HuH-7.5 (cell line): ENCODE results near the gene PPP3CA.
"Not testable (repeated sequence)": the region's sequence is repeated elsewhere in the genome, so short reads cannot be mapped to it uniquely, and the experiment has no call there.

Source experiments
- DNase-seq: peaks from one replicate; pipeline ENCODE4 v3.0.0; 2011; ENCODE audit warnings: low spot score

The PPP3CA gene

DNA sequence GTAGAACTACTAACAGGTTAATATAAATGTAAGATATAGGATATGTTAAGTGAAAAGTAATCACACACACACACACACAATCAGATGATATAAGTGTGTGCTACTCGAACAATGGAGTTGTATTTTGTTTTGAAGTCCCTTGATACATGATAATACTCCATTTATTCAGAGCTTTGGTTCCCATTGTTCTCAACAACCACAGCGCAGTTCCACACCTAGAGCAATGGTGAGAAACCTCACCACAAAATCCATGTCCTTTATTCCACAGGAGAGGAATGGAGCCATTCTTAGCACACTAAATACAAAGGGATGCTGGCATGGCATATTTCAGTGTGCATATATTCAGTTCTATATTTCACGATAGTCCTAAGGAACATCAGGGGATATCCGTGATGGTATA is 139.2 kb downstream of the PPP3CA start:
- DNase-seq, result no peak

DNA sequence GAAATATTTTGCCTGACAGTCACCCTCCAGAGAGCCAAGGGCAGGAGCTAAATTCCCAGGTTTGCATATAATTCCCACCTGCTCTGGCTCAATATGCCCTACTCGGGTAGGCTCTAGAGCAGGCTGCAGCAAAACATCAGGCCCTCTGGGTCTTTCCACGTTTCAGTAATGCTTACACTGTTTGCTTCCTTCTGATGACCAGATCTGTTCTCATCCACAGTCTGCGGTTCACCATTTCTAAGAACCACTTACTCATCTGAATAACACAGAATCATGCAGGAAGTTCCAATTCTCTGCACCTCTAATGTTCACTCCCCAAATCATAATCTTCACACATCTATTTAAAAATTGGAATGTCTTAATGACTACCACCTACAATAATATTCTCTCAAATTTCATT is 141.4 kb downstream of the PPP3CA start:
- DNase-seq, result no peak

DNA sequence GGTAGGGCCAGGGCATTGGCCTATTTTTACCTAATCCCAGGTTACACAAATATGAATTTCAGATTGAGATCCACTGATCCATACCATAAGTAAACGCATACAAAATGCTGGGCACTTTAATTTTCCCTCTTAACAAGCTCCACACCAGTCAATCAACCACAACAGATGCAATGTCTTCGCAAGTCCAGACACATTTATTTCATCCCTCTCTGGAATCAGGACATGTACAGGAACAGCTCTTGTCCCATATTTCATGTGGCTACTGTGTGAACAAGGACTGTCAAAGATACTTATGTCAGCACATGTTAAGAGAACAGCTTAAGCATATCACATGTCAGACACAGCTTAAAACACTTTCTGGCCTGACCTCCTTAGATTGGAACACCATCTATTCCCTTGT is 145.9 kb downstream of the PPP3CA start:
- no peak for DNase-seq

DNA sequence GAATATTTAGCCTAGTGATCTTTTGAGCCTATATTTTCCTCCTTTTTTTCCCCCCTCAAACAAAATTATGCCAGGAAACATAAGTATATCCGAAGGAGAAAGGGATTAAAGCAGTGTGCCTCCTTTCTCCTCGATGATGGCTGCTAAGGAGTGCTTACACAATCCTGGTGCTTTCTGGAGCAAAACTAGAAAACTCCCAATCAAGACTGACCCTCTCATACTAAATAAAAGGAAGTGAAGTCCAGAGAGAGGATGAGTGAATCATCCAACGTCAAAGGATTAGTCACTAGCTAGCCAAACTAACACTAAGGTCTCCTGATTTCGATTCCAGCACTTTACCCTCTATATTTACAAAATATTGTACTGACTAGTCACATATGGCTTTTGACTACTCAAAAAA is 146.8 kb downstream of the PPP3CA start:
- DNase-seq, result no peak

DNA sequence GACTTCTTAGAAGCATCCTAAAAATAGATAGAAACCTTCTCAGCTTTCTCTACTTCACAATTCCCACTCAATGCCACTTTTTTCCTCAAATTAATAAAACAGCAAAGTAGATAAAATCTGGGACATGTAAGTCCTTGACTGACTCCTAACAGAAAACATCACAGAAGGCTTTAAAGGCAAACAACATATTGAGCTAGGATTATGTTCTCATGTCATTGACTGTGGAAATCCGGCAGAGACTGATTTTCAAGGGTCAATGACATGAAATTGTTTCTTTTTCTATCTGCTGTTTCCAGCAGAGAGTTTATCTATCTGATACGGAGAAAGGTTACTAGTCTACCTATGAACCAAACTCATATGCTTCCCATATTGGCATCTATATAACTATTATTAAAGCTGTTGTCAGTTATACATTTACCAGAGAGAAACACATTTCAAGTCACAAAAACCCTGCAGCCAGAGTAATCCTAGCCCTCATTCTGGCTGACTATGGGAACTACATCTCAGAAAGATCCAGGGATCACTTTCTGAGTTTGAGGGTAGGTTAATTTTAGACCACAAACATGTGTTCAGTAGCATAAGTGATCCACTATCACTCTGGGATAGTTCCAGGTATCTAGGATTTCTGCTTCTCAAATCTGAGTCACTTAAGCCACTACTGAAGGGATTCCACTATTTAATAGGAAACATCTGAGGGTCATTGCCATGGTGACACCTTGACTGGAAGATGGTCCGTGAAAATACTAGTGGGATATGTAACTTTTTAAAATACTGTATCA is 147.6 kb downstream of the PPP3CA start:
- DNase-seq, result no peak

DNA sequence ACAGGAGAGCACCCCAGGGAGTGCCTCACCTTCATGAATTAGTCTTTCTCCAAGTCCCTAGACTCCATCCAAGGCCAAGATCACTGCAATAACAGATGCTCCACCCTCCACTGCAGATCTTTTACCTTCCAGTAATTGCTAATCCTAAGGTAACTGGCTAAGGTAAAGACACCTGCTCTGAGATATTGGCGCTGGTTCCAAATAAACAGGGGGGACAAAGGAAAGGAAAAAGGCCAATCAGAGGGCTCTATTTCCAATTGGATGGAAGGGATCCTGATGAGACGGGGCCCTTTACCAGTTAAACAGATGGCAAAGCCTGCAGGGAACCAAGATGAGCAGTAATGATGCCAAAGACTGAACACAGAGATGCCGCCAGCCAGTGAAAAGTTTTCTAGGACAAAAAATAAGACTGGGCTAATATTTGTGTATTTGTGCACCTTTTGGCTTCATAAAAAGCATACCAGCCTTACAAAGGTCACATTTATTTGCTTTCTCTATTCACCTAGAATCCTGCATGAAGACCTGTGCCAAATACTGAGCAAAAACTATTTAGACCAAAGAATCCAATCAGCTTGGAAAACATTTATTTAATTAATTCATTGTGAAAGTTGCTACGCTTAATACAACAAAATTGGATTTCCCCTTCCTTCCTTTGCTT is 148.5 kb downstream of the PPP3CA start:
- no peak for DNase-seq

DNA sequence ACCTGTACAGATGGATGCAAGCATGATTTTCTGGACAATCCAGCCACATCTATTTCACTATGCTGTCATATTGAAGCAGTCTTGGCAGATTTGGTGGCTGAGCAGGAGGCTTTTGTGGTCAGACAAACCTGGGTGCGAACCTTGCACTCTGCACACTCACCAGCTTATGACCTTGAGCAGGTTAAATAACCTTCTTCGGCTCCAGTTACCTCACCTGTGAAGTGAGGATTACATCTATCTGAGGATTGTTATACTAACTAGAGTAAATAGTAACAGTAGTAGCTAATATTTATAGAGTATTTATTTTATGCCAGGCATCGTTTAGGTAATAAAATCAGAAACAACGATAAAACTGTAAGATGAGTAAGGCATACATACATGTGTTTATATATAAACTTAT is 150.0 kb downstream of the PPP3CA start:
- no peak for DNase-seq

DNA sequence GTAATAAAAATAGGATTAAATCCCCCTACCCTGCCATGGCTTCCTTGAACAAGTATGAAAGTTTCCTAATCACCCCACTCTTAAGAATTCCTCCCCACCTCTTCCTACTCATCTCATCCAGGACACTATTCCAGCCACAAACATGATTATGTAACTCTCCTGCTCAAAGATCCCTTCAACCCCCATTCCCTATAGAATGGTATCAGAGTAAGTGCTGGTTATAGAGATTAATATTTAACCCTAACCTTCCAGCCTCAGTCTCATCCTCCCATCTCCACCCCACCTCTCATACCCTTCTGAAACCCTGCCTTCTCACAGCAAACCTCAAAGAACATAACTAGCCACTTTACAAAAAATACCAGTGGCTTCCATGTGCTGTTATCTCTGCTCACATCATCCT is 155.1 kb downstream of the PPP3CA start:
- no peak for DNase-seq

DNA sequence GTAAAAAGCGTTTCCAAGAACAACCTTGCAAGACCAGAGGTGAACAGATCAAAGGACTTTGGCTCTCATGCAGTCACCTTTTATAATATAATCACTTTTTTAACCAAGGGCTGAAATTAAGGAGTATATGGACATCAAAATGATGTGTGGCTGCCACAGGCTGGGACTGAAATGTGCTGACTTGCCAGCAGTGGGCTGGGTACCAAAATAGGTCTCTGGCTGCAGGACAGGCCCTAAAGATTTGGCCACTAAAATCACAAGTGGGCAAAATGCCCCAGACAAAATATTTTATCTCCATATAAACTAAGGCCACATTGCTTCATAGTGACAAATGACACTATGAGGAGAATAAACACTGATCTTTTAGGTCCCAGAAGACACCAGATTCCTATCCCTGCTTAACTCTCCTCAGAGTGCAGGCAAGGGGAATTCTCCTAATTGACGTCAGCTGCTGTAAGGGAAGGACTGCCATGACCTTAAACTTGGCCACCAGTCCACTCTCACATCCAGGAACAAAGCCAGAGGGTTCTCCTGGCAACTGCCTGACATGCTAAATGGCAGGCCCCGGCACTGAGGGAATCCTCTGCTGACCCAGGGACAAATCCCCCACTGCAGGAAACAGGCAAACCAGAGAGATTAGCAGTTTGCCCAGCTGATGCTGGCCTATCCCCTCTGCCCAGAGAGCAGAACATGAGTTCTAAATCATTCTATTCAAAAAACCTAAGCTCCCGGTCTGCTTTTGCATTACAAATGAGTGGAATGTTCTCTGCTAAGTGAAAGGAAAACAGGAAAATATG is 155.8 kb downstream of the PPP3CA start:
- DNase-seq, result no peak

DNA sequence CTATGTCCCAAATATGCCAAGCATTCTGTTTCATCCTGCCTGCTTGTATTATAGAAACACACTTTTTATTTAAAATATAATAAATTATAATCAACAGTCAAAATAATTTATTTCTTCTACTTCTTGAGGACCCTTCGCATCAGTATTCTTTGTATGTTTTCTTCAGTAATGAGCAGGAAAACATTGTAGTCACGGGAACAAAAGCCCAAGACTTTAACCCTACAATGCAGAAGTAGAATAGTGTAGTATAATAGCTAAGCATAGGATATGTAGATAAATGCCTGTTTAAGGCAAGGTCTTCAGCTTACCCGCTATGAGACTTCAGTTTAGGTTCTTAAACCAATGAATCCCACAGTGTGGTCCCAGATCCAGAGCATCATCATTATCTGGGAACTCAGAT is 156.6 kb downstream of the PPP3CA start:
- no peak for DNase-seq

DNA sequence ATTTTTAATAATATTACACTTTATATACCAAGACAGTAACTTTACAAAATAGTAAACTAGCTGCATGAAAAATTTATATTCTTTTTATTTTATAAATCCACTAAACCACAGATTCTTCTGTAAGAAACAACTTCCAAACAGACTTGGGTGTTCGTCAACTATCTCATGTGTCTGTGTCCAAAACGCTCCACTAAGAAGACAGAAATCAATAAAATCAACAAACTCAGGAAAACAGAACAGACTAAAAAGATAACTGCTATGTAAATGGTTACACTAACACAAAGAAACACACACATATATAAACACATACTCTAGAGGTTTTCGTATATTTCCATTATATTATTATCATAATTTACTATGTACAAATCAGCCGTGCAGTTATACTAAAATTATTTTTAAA is 158.4 kb downstream of the PPP3CA start:
- DNase-seq, result no peak

DNA sequence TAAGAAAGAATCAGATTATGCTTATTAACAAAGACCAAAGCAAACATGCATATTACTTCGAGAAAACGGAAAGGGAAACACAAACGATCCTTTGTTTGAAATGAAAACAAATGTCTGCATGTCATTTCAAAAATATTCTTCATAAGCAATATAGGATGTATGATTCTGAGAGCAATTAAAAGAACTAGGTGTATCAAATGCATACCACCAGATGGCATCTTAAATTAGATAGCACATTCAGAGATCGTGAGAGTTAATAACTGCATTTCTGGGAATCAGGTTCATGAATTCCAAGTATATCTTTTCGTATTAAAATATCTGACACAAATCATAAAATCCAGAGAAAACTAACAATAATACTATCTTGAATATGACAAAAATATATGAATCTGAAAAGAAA is 159.5 kb downstream of the PPP3CA start:
- DNase-seq, result no peak

DNA sequence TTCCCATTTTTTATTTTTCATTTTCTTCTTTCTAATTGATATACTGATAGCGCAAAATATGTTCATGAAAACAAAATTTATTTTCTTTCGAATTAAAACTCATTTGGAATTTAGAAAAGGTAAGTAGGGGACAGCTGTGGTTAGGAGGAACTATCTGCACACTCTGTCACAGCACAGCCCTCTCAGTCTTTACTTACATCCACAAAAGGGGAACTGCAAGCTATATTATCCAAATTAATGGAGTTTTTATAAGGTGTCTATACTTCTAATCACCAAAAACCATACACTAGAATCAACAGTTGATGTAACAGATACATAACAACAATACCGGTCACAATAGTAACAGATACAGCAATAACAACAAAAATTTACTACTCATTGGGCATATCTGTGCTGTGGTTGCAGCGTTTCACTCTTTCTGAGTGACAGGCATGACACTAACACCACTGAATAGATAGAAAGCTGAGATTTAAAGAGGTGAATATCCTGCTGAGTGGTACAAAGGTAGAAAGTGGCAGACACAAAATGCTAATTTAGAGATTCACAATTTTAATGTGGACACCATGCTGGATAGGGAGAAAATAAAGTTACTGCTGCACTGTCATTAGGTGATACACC is 160.7 kb downstream of the PPP3CA start:
- no peak for DNase-seq

DNA sequence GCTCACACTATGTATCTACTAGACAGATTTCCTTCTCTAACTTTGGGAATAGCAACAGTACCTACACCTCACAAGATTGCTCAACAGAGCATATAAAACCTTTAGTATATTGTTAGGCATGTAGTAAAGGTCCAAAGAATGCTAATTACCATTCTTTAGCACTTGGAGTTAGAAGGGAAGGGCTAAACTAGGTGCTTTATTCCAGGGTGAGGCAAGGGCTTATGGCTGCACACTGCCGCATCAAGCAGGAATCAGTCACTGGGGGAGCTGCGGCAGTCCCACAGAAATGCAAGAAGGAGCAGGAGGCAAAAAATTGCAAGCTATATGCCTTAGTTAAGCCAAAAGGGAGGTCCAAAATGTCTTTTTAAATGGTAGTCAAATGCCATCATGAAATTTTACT is 162.7 kb downstream of the PPP3CA start:
- DNase-seq, result no peak

DNA sequence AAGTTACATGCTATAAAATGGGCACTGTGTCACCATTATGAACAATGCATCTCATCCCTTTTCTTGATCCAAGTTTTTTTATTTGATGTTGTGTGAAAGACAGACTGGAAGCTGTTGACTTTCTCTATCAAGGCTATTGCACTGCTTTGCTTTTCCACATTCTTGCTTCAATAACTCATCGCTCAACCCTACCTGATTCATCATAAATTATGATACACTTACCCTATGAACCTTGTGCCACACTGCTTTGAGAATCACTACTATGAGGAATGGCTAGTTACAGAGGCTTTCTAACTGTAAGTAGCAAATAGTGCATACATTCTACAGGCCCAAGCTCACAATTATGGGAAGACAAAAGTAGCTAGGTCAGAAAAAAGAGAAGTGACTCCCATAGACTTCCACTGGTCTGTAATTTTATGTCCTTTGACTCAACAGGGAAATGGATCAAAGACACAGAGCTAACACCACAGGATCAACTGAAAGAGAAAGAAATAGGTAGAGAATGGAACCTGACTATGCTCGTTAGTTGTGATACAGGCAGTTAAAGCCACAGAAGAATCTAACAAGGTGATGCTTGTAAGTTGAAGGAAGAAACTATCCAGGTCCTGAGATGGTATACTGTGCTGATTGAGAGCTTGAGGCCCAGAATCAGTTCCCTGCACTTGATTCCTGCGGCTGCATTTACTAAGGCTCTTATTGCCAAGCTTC is 163.5 kb downstream of the PPP3CA start:
- no peak for DNase-seq

DNA sequence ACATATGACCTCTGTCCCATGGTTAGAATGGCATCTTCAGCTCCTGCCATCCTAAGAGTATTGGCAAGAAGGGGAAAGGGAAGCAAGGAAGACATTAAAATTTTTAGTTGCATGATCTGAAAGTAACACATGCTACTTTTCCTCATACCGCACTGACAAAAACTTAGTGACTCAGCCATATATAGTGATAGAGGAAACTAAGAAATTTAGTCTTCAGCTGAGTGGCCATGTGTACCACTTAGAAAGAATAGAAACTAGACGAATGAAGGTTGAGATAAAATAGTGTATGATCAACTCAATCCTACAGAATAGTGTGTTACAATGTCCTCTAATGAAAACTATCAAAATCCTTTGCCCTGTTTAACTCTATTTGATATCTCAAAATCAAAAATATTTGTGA is 164.1 kb downstream of the PPP3CA start:
- DNase-seq, result no peak

DNA sequence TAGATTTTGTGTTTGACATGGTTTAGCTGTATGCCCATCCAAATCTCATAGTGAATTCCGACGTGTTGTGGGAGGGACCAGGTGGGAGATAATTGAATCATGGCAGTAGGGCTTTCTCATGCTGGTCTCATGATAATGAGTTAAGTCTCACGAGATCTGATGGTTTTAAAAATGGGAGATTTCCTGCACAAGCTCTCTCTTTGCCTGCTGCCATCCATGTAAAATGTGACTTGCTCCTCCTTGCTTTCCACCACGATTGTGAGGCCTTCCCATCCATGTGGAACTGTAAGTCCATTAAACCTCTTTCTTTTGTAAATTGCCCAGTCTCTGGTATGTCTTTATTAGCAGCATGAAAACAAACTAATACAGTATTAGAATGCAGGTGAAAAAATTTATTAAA is 164.6 kb downstream of the PPP3CA start:
- not testable (repeated sequence) for DNase-seq

DNA sequence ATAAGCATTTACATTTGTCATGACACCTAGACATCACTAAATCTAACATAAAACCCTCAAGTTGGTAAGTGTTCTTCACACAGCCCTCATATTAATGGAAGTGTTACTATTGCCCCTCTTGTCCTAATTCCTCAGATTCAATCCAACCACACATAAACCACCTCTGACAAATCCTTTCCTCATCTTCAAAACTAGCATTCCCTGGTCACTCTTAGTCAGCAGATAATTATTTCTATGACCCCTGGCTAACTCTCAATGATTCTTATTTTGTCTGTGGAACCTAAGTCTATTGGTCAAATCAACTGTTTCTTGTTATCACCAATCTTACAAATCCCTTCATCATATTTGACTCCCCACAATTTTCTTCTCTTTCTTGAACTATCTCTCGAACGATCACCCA is 168.6 kb downstream of the PPP3CA start:
- no peak for DNase-seq

DNA sequence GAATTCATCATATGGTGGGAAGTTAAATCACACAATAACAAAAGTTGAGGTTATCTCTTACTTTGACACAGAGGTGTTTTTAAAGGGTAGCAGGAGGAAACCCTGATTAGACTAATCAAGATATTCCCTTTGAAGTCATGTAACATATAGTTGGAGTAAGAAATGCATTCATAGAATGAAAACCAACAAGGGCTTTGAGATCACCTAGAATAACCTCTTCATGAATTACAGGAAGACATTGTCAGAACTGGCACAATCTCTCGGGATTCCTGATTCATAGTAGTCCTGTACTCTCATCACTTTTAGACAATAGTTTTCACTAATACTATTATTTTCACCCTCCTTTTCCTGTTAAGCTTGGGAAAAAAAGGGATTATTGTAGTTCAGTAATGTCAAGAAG is 170.2 kb downstream of the PPP3CA start:
- DNase-seq, result no peak

DNA sequence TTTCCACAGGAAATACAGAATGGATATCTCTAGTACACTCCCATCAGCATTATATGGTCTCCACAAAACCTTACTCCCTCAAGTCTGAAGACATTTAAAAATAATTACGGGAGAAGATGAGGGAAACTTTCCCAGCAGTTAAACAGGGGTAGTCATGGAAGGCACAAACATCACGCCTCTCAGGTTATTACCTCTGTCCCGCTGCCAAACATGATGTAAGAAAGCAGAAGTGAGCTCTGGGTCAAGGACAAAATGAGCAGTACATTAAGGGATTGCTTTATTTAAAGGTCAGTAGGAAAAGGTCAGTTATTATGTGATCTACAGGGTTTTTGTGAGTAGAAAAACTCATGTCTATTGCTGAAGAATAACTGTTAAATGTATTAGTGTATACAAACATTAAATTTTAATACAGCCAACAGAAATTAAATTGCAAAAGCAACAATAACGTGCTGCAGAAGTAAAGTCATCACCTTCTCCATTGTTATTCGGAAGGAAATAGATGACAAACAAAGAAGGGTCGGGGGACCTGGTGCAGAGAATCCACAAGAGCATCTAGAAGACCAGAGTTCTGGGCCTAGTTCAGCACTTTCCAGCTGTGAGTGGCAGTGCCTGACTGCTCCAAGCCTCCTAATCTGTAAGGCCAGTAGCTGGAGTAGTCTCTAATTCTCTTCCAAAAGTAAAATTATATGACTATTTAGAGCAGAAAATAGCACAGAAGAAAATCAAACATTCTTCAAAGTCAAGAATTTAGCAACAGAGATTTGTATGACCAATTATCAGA is 171.2 kb downstream of the PPP3CA start:
- DNase-seq, result no peak

DNA sequence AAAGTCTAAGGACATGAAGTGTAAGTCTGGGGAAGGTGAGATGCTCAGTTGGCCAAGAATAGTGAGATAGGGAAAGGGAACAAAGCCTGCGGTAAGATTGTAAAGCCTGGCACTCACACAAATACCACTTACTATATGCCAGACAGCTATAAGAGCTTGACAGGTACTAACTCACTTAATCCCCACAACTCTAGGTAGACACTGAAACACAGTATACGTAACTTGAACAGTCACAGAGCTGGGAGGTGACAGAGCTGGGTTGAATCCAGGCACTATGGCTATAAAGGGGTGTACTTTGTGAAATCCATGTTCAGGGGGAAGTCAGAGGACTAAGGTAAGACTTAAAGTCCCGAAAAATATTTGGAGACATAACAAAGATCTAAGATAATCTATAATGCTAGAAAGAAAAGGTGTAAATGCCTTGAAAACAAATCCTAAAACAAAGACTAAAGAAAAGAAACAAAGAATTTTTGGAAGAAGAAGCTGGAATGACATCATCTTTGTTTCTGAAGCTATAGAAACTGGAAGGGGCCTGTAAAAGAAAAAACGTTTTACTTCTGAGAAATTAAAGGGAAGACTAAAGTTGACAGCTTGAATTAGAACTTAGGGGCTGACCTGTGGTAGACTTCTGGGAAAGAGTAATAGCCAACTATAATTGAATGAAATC is 172.5 kb downstream of the PPP3CA start:
- no peak for DNase-seq
